A549 (cell line): ENCODE measurements around the gene SLC25A48. TPM values are rescaled to one million over a fixed set of nuclear protein-coding genes. Genes with fewer than 3 reads are reported as not detected.

Experiments used
- ATAC-seq, 2 experiments: fragments of 200-7000 bp in 1 of 2; fragments of >200 bp in 1 of 2; cut with Nextera tagmentation in 1 of 2; cut with Tn5 transposase in 1 of 2; 3 replicates each; pipeline versions ENCODE4 v1.8.0 to v1.9.1; 2018 to 2020; ENCODE audit warnings: mild to moderate bottlenecking in 1 of 2, moderate library complexity in 1 of 2
- CTCF ChIA-PET: fragments of 300-600 bp; sonication (Branson Sonifier 250); formaldehyde crosslinking; extraction: SDS; loops from one replicate; lab custom pipeline; 2021; ENCODE audit warnings: antibody characterized with exemption, inconsistent platforms; lab: Yijun Ruan, JAX
- POLR2A ChIA-PET: fragments of 350-600 bp; formaldehyde crosslinking; extraction: SDS; loops from one replicate; lab custom pipeline; 2021; ENCODE audit warnings: antibody characterized with exemption, inconsistent platforms; lab: Yijun Ruan, JAX
- DNase-seq, 2 experiments: peaks; one replicate each; pipeline versions ENCODE4 v3.0.0 to v3.0.0-alpha.2; 2011 to 2016; ENCODE audit warnings: low read depth in 1 of 2, low spot score in 1 of 2
- FAIRE-seq: peaks from 2 replicates; lab custom pipeline; 2011; peaks lifted over from hg19 to GRCh38; lab: Jason Lieb, UNC
- H3K27ac ChIP-seq, 2 experiments: fragments of >200 bp; sonication (Bioruptor Twin); formaldehyde crosslinking; 3 replicates each; pipeline ENCODE4 v1.5.1; 2016 to 2017
- H3K4me1 ChIP-seq: fragments of >200 bp; sonication (Bioruptor Twin); formaldehyde crosslinking; 3 replicates; pipeline ENCODE4 v1.6.1; 2016
- H3K4me2 ChIP-seq: fragments of >200 bp; sonication (Bioruptor Twin); formaldehyde crosslinking; 3 replicates; pipeline ENCODE4 v1.6.1; 2016
- H3K4me3 ChIP-seq: fragments of >200 bp; sonication (Bioruptor Twin); formaldehyde crosslinking; 3 replicates; pipeline ENCODE4 v1.5.1; 2016
- H3K9me3 ChIP-seq: fragments of >200 bp; sonication (Bioruptor Twin); formaldehyde crosslinking; 3 replicates; pipeline ENCODE4 v1.6.1; 2016
- BHLHE40 ChIP-seq: IDR thresholded peaks from 2 replicates; pipeline ENCODE4 v1.6.1; 2012; ENCODE audit warnings: low read depth, low read length, inconsistent platforms
- CBX8 ChIP-seq: fragments of 200-600 bp; sonication (generic); IDR thresholded peaks from 2 replicates; pipeline ENCODE4 v1.6.1; 2016
- FOSB ChIP-seq: fragments of 250-450 bp; sonication (Bioruptor Pico); IDR thresholded peaks from 2 replicates; pipeline ENCODE4 v1.5.0; 2020; ENCODE audit warnings: mild to moderate bottlenecking, moderate library complexity
- HEYL ChIP-seq: fragments of 250-450 bp; sonication (Bioruptor Pico); IDR thresholded peaks from 2 replicates; pipeline ENCODE4 v1.8.0; 2021; ENCODE audit warnings: mild to moderate bottlenecking, moderate library complexity
- HOXB13 ChIP-seq: fragments of 250-450 bp; sonication (Bioruptor Pico); IDR thresholded peaks from 2 replicates; pipeline ENCODE4 v1.5.0; 2020; ENCODE audit warnings: low read depth, mild to moderate bottlenecking, moderate library complexity
- JUN ChIP-seq, 2 experiments: fragments of >200 bp; sonication (Bioruptor Twin); formaldehyde crosslinking; IDR thresholded peaks; 2 replicates in 1 of 2; 3 replicates in 1 of 2; pipeline ENCODE4 v1.6.1; 2016 to 2017
- MAZ ChIP-seq: fragments of 150-350 bp; IDR thresholded peaks from 2 replicates; pipeline ENCODE4 v1.6.1; 2014; ENCODE audit warnings: antibody characterized with exemption, low read depth, low read length, borderline replicate concordance
- MYC ChIP-seq: IDR thresholded peaks from 2 replicates; pipeline ENCODE4 v1.6.1; 2012; ENCODE audit warnings: mild to moderate bottlenecking, inconsistent platforms, low read length, improper control_type of control experiment, borderline replicate concordance
- NFE2L2 ChIP-seq: fragments of 150-350 bp; conservative IDR thresholded peaks from 2 replicates; pipeline ENCODE4 v1.6.1; 2014; ENCODE audit warnings: low read length
- NR3C1 ChIP-seq: fragments of >200 bp; sonication (Bioruptor Twin); formaldehyde crosslinking; IDR thresholded peaks from 3 replicates; pipeline ENCODE4 v1.6.1; 2017
- RFX5 ChIP-seq: fragments of 450-650 bp; IDR thresholded peaks from 2 replicates; pipeline ENCODE4 v1.7.1; 2014; ENCODE audit warnings: antibody characterized with exemption, mild to moderate bottlenecking, moderate library complexity
- TP53 ChIP-seq: fragments of 250-450 bp; sonication (Bioruptor Pico); IDR thresholded peaks from 2 replicates; pipeline ENCODE4 v1.5.0; 2021; ENCODE audit warnings: mild to moderate bottlenecking, moderate library complexity
- ZC3H11A ChIP-seq: fragments of 450-650 bp; IDR thresholded peaks from 2 replicates; pipeline ENCODE4 v1.6.1; 2014; ENCODE audit warnings: antibody characterized with exemption, mild to moderate bottlenecking
- ZNF302 ChIP-seq: fragments of 250-450 bp; sonication (Bioruptor Pico); IDR thresholded peaks from 2 replicates; pipeline ENCODE4 v1.9.0; 2021; ENCODE audit warnings: inconsistent platforms, mild to moderate bottlenecking, moderate library complexity
- ZSCAN20 ChIP-seq: fragments of 250-450 bp; sonication (Bioruptor Pico); IDR thresholded peaks from 2 replicates; pipeline ENCODE4 v1.8.0; 2022; ENCODE audit warnings: mild to moderate bottlenecking, moderate library complexity
- WGBS: methylation state at CpG from one replicate; pipeline ENCODE4 v1.1.6; 2017; ENCODE audit errors: missing lambda C conversion rate; 5-methylcytosine and 5-hydroxymethylcytosine counted together
- polyA plus RNA-seq, 4 experiments: library from polyadenylated mRNA; depleted of rRNA in 3 of 4; stranded (reverse); fragments of >200 nt; fragmentation: RNase III in 1 of 4; extraction: RNeasy Plus Mini Kit Qiagen cat#74134 plus additional on column Dnase treatment in 1 of 4; gene quantifications; 2 replicates in 3 of 4; 3 replicates in 1 of 4; pipeline ENCODE4 v1.2.3, GENCODE V29; 2011 to 2017
- TF ChIP-seq, protein P1 (sequence below): IDR thresholded peaks from 2 replicates; pipeline ENCODE4 v1.6.1; 2012
- TF ChIP-seq, protein P2 (sequence below): fragments of >200 bp; sonication (Bioruptor Twin); formaldehyde crosslinking; IDR thresholded peaks from 3 replicates; pipeline ENCODE4 v1.5.1; 2016
- TF ChIP-seq, protein P3 (sequence below): IDR thresholded peaks from 2 replicates; pipeline ENCODE4 v1.6.1; 2012; ENCODE audit warnings: low read depth, borderline replicate concordance
- TF ChIP-seq, protein P4 (sequence below): fragments of 250-450 bp; sonication (Bioruptor Pico); IDR thresholded peaks from 2 replicates; pipeline ENCODE4 v1.5.0; 2020; ENCODE audit warnings: low read depth, mild to moderate bottlenecking, moderate library complexity
- TF ChIP-seq, protein P5 (sequence below): IDR thresholded peaks from 2 replicates; pipeline ENCODE4 v1.6.1; 2012
- TF ChIP-seq, protein P6 (sequence below): fragments of 450-650 bp; IDR thresholded peaks from 2 replicates; pipeline ENCODE4 v1.6.1; 2014; ENCODE audit warnings: antibody characterized with exemption

SLC25A48 gene
- polyA plus RNA-seq, 2 of the 4 experiments (the other 2 are of a cell fraction) = 0.18 TPM; not detected in 1

DNA sequence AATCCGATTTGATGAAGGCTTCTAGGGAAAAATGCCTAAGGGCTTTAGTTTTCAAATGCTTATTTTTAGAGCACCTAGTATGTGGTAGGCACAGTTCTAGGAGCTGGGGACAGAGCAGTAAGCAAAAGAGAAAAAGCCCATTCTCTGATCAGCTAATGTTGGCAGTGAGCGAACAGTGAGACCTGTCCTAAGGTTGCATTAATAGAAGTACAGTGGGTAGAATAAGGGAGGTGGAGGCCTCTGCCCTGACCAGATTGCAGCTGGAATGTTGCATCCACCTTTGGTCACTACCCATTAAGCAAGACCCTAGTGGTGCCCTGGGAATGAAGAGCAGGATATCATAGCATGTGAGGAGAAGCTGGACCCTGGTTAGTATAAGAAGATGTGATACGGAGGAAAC is 41.1 kb downstream of the SLC25A48 start:
- no peak for FAIRE-seq
- ChIA-PET CTCF (interaction anchor here (0.7 to 3.1 kb wide), 6 partner anchors 12 to 413 kb away, joined by 3 to 13 read pairs (median 4); no protein-coding TSS in a partner anchor), POLR2A (no interaction called here)
- H3K27ac ChIP-seq = no peak overlapping the region
- DNase-seq = no peak
- peaks cover 3% of the 10 kb centered on the region for H3K4me1 ChIP-seq
- ATAC-seq = no peak
- H3K9me3 ChIP-seq = no peaks in the 10 kb centered on the region
- 75% methylated on average over 3 of the region's 3 CpGs for WGBS
- no peak overlapping the region for H3K4me3 ChIP-seq
- TF ChIP-seq, protein P1, sequence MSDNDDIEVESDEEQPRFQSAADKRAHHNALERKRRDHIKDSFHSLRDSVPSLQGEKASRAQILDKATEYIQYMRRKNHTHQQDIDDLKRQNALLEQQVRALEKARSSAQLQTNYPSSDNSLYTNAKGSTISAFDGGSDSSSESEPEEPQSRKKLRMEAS = no peak
- TF ChIP-seq, protein P2, sequence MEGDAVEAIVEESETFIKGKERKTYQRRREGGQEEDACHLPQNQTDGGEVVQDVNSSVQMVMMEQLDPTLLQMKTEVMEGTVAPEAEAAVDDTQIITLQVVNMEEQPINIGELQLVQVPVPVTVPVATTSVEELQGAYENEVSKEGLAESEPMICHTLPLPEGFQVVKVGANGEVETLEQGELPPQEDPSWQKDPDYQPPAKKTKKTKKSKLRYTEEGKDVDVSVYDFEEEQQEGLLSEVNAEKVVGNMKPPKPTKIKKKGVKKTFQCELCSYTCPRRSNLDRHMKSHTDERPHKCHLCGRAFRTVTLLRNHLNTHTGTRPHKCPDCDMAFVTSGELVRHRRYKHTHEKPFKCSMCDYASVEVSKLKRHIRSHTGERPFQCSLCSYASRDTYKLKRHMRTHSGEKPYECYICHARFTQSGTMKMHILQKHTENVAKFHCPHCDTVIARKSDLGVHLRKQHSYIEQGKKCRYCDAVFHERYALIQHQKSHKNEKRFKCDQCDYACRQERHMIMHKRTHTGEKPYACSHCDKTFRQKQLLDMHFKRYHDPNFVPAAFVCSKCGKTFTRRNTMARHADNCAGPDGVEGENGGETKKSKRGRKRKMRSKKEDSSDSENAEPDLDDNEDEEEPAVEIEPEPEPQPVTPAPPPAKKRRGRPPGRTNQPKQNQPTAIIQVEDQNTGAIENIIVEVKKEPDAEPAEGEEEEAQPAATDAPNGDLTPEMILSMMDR = no peak
- no peak for TF ChIP-seq TP53 (CRISPR knock-in tag)
- TF ChIP-seq JUN (IDR thresholded peaks at IDR 0.05) = no peak
- no peak for TF ChIP-seq ZSCAN20 (CRISPR knock-in tag)
- TF ChIP-seq FOSB (CRISPR knock-in tag) = no peak
- no peak overlapping the region for H3K4me2 ChIP-seq

DNA sequence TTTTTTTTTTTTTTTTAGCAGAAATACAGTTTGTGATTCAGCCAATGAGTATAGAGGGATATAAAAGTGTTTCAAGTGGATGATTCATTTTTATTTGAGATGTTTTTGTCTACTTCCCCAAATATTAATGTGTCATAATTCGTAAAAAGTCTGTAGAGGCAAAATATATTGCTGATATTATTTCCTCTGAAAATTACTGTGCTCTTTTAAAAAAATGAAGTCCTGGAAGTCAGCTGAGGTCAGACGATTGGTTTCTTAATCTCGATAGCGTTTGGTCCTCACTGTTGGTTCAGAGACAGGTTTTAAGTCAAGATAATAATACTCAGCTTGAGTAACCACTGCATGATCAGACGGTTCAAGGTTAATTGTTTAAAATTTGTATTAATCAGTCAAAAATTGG is 41.7 kb downstream of the SLC25A48 start:
- 44% methylated on average over 5 of the region's 5 CpGs for WGBS
- CTCF ChIA-PET = interaction anchor here (0.7 to 3.1 kb wide), 5 partner anchors 16 to 414 kb away, joined by 3 to 13 read pairs (median 4); no protein-coding TSS in a partner anchor
- no peak for FAIRE-seq

DNA sequence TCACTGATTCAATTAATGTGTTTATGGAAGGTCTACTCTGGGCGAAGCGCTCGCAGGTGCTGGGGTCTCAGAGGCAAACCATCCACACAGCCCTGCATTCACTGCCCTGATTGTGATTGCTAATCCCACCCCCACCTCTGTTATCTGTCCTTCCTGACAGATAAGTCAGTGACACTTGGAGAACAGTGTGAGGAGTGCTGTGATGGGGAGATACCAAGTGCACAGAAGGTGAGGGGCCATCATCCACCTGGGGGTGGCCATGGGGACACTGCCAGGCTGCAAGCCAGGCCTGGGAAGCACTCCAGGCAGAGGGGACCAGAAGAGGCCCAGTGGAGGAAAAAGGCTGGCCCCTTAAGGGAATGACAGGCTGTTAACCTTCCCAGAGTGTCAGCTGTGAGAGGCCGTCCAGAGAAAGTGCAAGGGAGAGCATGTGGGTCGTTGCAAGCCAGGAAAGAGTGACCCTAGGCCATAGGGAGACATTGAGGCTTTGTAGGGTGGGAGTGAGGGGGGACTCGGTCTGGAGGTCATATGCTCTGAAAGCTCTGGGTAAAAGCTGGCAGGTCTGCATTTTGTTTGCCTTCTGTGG is 43.2 kb downstream of the SLC25A48 start:
- CTCF ChIA-PET = interaction anchor here (0.8 to 3.4 kb wide), 7 partner anchors 10 to 412 kb away, joined by 3 to 13 read pairs (median 7); no protein-coding TSS in a partner anchor

More for the DNA sequence above, 41.7 kb downstream of the SLC25A48 start:
- Histone ChIP-seq H3K27ac (no peak overlapping the region), H3K9me3 (no peaks in the 10 kb centered on the region), H3K4me3 (no peak overlapping the region), H3K4me2 (no peak overlapping the region), H3K4me1 (peaks cover 9% of the 10 kb centered on the region)
- ATAC-seq (no peak), DNase-seq (no peak)
- no peak for TF ChIP-seq RFX5
- no peak for TF ChIP-seq ZC3H11A
- no peak for TF ChIP-seq FOSB (CRISPR knock-in tag)
- TF ChIP-seq, protein P3, sequence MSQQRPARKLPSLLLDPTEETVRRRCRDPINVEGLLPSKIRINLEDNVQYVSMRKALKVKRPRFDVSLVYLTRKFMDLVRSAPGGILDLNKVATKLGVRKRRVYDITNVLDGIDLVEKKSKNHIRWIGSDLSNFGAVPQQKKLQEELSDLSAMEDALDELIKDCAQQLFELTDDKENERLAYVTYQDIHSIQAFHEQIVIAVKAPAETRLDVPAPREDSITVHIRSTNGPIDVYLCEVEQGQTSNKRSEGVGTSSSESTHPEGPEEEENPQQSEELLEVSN = no peak
- POLR2A ChIA-PET = no interaction called here

DNA sequence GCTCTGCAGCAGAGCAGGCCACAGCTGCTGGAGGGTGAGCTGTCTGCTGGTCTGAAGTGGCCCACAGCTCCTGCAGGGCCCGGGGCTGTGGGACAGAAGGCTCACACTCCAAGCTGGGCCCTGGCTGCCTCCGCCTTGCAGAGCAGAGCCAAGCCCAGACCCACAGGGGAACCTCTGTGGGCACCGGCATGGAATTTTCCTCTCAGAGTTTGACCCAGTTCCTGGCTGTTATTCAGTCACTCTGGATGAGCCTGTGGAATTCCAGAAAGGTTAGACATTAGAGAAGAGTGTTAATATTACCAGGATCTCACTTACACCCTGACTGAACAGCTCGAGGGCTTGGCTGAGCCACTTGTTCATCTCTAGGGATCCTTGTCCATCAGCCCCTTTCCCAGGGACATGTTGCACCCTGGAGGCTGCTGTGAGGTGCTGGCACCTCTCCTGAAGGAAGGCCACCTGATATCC is 43.7 kb downstream of the SLC25A48 start:
- no peak for ATAC-seq
- POLR2A ChIA-PET = no interaction called here

More for the DNA sequence above, 43.2 kb downstream of the SLC25A48 start:
- TF ChIP-seq MYC = no peak
- no peak for TF ChIP-seq HOXB13 (CRISPR knock-in tag)
- TF ChIP-seq, protein P4, sequence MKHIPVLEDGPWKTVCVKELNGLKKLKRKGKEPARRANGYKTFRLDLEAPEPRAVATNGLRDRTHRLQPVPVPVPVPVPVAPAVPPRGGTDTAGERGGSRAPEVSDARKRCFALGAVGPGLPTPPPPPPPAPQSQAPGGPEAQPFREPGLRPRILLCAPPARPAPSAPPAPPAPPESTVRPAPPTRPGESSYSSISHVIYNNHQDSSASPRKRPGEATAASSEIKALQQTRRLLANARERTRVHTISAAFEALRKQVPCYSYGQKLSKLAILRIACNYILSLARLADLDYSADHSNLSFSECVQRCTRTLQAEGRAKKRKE (CRISPR knock-in tag) = no peak
- no peak for DNase-seq
- POLR2A ChIA-PET = no interaction called here
- no peak for ATAC-seq
- 60% methylated on average over 6 of the region's 6 CpGs for WGBS
- H3K27ac ChIP-seq = peak overlapping the region in 1 of 2 experiments; percentile 31; a peak in 1 of 6 replicates
- H3K4me3 ChIP-seq = no peak overlapping the region
- no peak for FAIRE-seq
- H3K4me1 ChIP-seq = peaks cover 11% of the 10 kb centered on the region
- H3K4me2 ChIP-seq = no peak overlapping the region
- H3K9me3 ChIP-seq = no peaks in the 10 kb centered on the region

More for the DNA sequence above, 43.7 kb downstream of the SLC25A48 start:
- no peaks in the 10 kb centered on the region for H3K9me3 ChIP-seq
- peak overlapping the region in 1 of 2 experiments; percentile 31; a peak in 1 of 6 replicates for H3K27ac ChIP-seq
- no peak for FAIRE-seq
- WGBS = 47% methylated on average over 2 of the region's 4 CpGs
- TF ChIP-seq BHLHE40 (no peak), HEYL (no peak), ZNF302 (CRISPR knock-in tag) (no peak), CBX8 (no peak), NFE2L2 (no peak), NR3C1 (no peak), MAZ (no peak)
- TF ChIP-seq, protein P5, sequence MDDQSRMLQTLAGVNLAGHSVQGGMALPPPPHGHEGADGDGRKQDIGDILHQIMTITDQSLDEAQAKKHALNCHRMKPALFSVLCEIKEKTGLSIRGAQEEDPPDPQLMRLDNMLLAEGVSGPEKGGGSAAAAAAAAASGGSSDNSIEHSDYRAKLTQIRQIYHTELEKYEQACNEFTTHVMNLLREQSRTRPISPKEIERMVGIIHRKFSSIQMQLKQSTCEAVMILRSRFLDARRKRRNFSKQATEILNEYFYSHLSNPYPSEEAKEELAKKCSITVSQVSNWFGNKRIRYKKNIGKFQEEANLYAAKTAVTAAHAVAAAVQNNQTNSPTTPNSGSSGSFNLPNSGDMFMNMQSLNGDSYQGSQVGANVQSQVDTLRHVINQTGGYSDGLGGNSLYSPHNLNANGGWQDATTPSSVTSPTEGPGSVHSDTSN = no peak
- TF ChIP-seq, protein P6, sequence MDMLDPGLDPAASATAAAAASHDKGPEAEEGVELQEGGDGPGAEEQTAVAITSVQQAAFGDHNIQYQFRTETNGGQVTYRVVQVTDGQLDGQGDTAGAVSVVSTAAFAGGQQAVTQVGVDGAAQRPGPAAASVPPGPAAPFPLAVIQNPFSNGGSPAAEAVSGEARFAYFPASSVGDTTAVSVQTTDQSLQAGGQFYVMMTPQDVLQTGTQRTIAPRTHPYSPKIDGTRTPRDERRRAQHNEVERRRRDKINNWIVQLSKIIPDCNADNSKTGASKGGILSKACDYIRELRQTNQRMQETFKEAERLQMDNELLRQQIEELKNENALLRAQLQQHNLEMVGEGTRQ = no peak
- TF ChIP-seq, all 56 proteins: peak for 0
- Histone ChIP-seq H3K4me2 (no peak overlapping the region), H3K4me3 (no peak overlapping the region), H3K4me1 (peaks cover 11% of the 10 kb centered on the region)
- DNase-seq = no peak
- CTCF ChIA-PET = interaction anchor here (0.8 to 3.4 kb wide), 5 partner anchors 9 to 412 kb away, joined by 4 to 12 read pairs (median 7); no protein-coding TSS in a partner anchor
